RKO (cell line): ENCODE measurements around the gene KAT14.
"Not testable (repeated sequence)": the region's sequence is repeated elsewhere in the genome, so short reads cannot be mapped to it uniquely, and the experiment has no call there.

Experiments
- DNase-seq: peaks from one replicate; pipeline ENCODE4 v3.0.0-alpha.2; 2016; ENCODE audit warnings: low spot score

The KAT14 gene

GRCh38 chr20:18224968-18225568 is 87.4 kb downstream of the KAT14 start:
- DNase-seq = peak; percentile 38

- DNase-seq = no peak
Measured at GRCh38 chr20:18225632-18226031, 88.0 kb downstream of the KAT14 start.

DNA sequence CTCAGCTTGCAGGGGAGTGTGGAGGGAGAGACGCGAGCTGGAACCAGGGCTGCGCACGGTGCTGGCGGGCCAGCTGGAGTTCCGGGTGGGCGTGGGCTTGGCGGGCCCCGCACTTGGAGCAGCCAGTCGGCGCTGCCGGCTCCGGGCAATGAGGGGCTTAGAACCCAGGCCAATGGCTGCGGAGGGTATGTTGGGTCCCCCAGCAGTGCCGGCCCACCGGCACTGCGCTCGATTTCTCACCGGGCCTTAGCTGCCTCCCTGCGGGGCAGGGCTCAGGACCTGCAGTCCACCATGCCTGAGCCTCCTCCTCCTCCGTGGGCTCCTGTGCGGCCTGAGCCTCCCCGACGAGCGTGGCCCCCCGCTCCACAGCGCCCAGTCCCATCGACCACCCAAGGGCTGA is 89.1 kb downstream of the KAT14 start:
- not testable (repeated sequence) for DNase-seq

DNA sequence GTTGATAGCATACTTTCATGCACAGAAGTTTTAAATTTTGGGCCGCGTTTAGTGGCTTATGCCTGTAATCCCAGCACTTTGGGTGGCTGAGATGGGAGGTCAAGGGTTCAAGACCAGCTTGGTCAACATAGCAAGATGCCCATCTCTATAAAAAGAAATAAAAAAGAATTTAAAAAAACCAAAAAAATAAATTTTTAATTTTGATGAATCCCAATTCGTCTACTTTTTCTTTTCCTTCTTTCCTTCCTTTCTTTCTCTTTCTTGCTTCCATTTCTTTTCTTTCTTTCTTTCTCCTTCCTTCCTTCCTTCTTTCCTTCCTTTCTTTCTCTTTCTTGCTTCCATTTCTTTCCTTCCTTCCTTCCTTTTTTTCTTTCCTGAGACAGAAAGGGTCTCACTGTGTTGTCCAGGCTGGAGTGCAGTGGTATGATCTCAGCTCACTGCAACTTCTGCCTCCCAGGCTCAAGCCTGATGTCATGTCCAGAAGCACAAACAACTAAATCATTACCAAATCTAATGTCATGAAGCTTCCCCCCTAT is 95.8 kb downstream of the KAT14 start:
- DNase-seq = no peak
